Skeletal muscle satellite cell (primary cell): ENCODE measurements around the gene FCN3.
A peak's percentile ranks its signal among the peaks of the same experiment; 100 is the strongest.

Experiments used
- H3K27me3 ChIP-seq: 2 replicates; pipeline ENCODE4 v1.7.0; 2013; ENCODE audit warnings: low read length; ENCODE audit not compliant: control insufficient read depth, insufficient read depth
- H3K36me3 ChIP-seq: 2 replicates; pipeline ENCODE4 v1.7.0; 2013; ENCODE audit warnings: mild to moderate bottlenecking, control low read depth, low read length; ENCODE audit not compliant: insufficient read depth
- H3K4me1 ChIP-seq: 2 replicates; pipeline ENCODE4 v1.7.0; 2013; ENCODE audit warnings: low read length; ENCODE audit not compliant: control insufficient read depth, insufficient read depth
- H3K4me2 ChIP-seq: 2 replicates; pipeline ENCODE4 v1.7.0; 2013; ENCODE audit warnings: mild to moderate bottlenecking, low read length
- H3K4me3 ChIP-seq: 2 replicates; pipeline ENCODE4 v1.7.0; 2013; ENCODE audit warnings: low read length
- H3K9ac ChIP-seq: 2 replicates; pipeline ENCODE4 v1.7.0; 2013; ENCODE audit warnings: mild to moderate bottlenecking, low read depth, low read length, moderate library complexity
- H3K9me3 ChIP-seq: replicated peaks from 2 replicates; pipeline ENCODE4 v1.7.0; 2013; ENCODE audit warnings: mild to moderate bottlenecking, control low read depth, low read length

FCN3 gene

DNA sequence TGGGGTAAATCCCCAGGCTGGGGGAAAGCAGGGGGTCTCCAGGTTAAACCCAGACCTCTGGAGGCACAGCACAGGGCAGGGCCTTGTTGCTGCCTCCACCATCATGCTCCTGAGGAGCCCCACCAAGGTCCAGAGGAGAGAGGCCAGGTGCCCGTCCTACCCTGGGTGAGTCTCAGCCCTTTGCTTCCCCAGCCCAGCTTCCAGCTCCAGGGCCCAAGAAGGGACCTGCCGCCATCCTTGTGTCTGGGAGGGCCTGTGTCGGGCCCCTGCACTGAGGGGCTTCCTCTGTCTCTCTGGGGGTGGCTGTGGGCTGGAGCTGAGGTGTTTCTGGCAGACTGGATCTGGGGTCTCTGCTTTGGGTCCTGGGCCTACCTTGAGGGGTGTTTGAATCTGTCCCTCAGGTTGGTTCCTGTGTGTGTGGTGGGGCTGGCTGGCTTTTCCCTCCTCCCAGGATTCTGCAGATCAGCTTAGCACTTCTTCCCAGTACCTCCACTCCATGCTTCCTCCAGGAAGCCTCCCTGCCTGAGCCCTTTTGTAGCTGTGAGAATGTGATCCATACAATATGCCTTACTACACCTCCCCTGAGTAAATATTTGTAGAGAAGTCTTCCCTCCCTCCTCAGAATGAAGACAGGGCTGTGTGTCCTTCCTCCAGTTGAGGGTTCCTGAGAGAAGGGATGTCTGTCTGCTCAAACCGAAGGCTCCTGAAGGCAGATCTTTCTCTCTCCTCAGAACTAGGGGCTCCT is 24.0 kb upstream of the FCN3 start:
- H3K36me3 ChIP-seq, result no peaks in the 10 kb centered on the region
- peaks cover 29% of the 10 kb centered on the region for H3K4me1 ChIP-seq
- no peak overlapping the region for H3K4me3 ChIP-seq
- no peak overlapping the region for H3K4me2 ChIP-seq
- no peaks in the 10 kb centered on the region for H3K27me3 ChIP-seq
- H3K9ac ChIP-seq, result no peak overlapping the region
- no peaks in the 10 kb centered on the region for H3K9me3 ChIP-seq

- Histone ChIP-seq H3K9ac (no peak overlapping the region), H3K4me1 (peaks cover 29% of the 10 kb centered on the region), H3K27me3 (no peaks in the 10 kb centered on the region), H3K4me3 (no peak overlapping the region), H3K9me3 (no peaks in the 10 kb centered on the region), H3K4me2 (no peak overlapping the region), H3K36me3 (no peaks in the 10 kb centered on the region)
Measured at GRCh38 chr1:27397749-27398148, 23.1 kb upstream of the FCN3 start.

DNA sequence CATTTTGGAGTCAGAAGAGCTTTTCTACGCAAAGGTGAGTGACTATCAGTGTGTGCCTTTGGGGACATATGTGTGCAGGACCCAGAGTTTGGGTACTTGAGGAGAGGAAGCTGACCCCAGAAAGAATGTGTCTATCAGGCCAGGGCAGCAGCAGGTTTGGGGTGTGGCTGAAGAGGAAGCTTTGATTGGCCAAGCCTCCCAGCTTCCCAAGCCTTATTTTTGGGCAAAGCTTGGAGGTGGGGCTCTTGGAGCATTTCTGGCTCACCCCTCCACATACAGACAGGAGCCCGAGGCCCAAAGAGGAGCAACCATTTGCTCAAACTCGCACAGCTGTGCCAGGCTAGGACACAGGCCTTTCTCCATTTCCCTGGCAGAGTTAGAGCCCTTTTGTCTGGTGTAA is 22.5 kb upstream of the FCN3 start:
- Histone ChIP-seq H3K4me3 (no peak overlapping the region), H3K27me3 (no peaks in the 10 kb centered on the region), H3K9ac (no peak overlapping the region), H3K4me2 (no peak overlapping the region), H3K36me3 (no peaks in the 10 kb centered on the region), H3K4me1 (peaks cover 26% of the 10 kb centered on the region), H3K9me3 (no peaks in the 10 kb centered on the region)

GRCh38 chr1:27395441-27396195 is 21.0 kb upstream of the FCN3 start:
- Histone ChIP-seq H3K4me2 (no peak overlapping the region), H3K9ac (no peak overlapping the region), H3K27me3 (no peaks in the 10 kb centered on the region), H3K9me3 (no peaks in the 10 kb centered on the region), H3K36me3 (no peaks in the 10 kb centered on the region), H3K4me1 (peaks cover 33% of the 10 kb centered on the region), H3K4me3 (no peak overlapping the region)

DNA sequence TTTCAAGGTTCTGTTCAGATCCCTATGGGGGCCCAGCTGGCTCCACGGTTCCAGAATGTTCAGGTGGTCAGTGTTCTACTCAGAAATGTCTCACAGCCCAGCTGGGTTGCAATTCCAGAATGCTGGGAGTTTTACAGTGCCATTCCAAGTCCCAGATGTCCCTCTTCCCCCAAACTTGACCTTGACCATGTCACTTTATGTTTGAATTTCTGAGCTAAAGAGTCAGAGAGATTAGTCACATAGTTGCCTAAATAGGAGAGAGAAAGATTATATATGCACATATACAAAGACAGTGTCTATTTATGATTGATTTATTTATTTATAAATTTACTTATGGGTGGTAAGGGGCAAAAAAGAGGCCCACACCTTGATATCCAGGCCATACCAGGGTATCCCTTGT is 20.3 kb upstream of the FCN3 start:
- Histone ChIP-seq H3K9ac (peak overlapping the region; percentile 46), H3K36me3 (no peaks in the 10 kb centered on the region), H3K9me3 (no peaks in the 10 kb centered on the region), H3K4me1 (peaks cover 33% of the 10 kb centered on the region), H3K4me2 (no peak overlapping the region), H3K4me3 (no peak overlapping the region), H3K27me3 (no peaks in the 10 kb centered on the region)

GRCh38 chr1:27394282-27394658 is 19.6 kb upstream of the FCN3 start:
- Histone ChIP-seq H3K9me3 (no peaks in the 10 kb centered on the region), H3K36me3 (no peaks in the 10 kb centered on the region), H3K4me2 (no peak overlapping the region), H3K4me1 (peaks cover 33% of the 10 kb centered on the region), H3K27me3 (no peaks in the 10 kb centered on the region), H3K9ac (no peak overlapping the region), H3K4me3 (no peak overlapping the region)

DNA sequence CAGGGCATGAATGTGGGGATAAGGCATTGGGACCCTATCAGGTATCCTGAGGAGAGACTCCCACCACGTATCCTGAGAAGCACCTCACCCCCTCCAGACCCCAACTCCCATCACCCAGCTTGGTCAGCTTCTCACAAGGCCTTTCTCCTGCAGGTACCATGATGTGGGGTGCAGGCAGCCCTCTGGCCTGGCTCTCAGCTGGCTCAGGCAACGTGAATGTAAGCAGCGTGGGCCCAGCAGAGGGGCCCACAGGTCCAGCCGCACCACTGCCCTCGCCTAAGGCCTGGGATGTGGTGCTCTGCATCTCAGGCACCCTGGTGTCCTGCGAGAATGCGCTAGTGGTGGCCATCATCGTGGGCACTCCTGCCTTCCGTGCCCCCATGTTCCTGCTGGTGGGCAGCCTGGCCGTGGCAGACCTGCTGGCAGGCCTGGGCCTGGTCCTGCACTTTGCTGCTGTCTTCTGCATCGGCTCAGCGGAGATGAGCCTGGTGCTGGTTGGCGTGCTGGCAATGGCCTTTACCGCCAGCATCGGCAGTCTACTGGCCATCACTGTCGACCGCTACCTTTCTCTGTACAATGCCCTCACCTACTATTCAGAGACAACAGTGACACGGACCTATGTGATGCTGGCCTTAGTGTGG is 19.1 kb upstream of the FCN3 start:
- Histone ChIP-seq H3K27me3 (no peaks in the 10 kb centered on the region), H3K4me3 (no peak overlapping the region), H3K9me3 (no peaks in the 10 kb centered on the region), H3K4me1 (peaks cover 33% of the 10 kb centered on the region), H3K36me3 (no peaks in the 10 kb centered on the region), H3K9ac (peak overlapping the region; percentile 97), H3K4me2 (peak overlapping the region; percentile 100)

GRCh38 chr1:27392778-27393635 is 18.4 kb upstream of the FCN3 start:
- Histone ChIP-seq H3K4me2 (peak overlapping the region; percentile 100), H3K9ac (peak overlapping the region; percentile 97), H3K4me3 (peak overlapping the region; percentile 96), H3K9me3 (no peaks in the 10 kb centered on the region), H3K4me1 (peaks cover 33% of the 10 kb centered on the region), H3K27me3 (no peaks in the 10 kb centered on the region), H3K36me3 (no peaks in the 10 kb centered on the region)

DNA sequence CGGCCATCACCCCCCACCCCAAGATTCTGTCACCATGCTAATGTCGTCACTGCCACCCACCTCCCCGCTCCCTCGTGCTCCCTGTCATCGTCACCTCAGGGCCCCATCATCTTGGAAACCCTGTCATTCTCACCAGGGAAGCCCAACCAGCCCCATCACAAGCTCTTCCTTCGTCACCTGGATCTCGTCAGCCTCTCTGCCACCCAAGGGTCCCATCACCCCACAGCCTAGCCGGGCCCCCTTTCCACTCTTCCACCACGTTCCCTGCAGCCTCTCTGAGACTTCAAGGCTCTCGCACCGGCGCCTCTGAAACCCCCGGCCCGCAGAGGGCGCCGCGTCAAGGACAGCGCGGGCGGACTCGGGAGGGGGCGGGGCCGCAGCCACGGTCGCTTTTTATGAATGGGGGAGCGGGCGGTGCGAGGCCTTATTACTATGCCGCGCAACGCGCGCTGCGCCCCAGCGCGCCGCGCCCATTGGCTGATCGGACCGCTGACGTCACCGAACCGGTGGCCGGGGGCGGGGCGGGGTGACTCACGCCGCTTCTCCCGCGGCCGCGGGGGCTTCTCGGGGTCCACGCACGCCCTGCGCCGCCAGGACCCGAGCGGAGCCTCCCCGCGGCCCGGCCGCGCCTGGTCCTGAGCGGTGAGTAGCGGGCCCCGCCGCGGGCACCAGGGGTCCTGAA is 17.6 kb upstream of the FCN3 start, which contains the start of gene GPR3:
Gene GPR3 (plus strand): TSS at position 527 of the 682 bp plus-strand sequence. CDS start 1,177 bp downstream, outside the sequence.
- Histone ChIP-seq H3K9me3 (no peaks in the 10 kb centered on the region), H3K4me1 (peaks cover 33% of the 10 kb centered on the region), H3K4me2 (peak within 1 kb of the TSS; percentile 100), H3K36me3 (no peaks in the 10 kb centered on the region), H3K27me3 (no peaks in the 10 kb centered on the region), H3K4me3 (peak within 1 kb of the TSS; percentile 96), H3K9ac (peak within 1 kb of the TSS; percentile 97)

- no peaks in the 10 kb centered on the region for H3K9me3 ChIP-seq
- peak overlapping the region; percentile 96 for H3K4me3 ChIP-seq
- H3K4me2 ChIP-seq, result peak overlapping the region; percentile 100
- H3K4me1 ChIP-seq, result peaks cover 33% of the 10 kb centered on the region
- H3K9ac ChIP-seq, result peak overlapping the region; percentile 70
- peaks cover 5% of the 10 kb centered on the region for H3K27me3 ChIP-seq
- no peaks in the 10 kb centered on the region for H3K36me3 ChIP-seq
Measured at GRCh38 chr1:27391511-27392095, 17.0 kb upstream of the FCN3 start.
